ENCODE data around the gene GNPDA1. TPM values are rescaled to one million over a fixed set of nuclear protein-coding genes. Genes with fewer than 3 reads are reported as not detected.

GNPDA1 gene
- total and polyA plus RNA-seq, 9 of the 15 experiments (the other 6 are each of a cell fraction or from before 2014, with no cell fraction given), result 14.1 to 145 (median 52.2) TPM

DNA sequence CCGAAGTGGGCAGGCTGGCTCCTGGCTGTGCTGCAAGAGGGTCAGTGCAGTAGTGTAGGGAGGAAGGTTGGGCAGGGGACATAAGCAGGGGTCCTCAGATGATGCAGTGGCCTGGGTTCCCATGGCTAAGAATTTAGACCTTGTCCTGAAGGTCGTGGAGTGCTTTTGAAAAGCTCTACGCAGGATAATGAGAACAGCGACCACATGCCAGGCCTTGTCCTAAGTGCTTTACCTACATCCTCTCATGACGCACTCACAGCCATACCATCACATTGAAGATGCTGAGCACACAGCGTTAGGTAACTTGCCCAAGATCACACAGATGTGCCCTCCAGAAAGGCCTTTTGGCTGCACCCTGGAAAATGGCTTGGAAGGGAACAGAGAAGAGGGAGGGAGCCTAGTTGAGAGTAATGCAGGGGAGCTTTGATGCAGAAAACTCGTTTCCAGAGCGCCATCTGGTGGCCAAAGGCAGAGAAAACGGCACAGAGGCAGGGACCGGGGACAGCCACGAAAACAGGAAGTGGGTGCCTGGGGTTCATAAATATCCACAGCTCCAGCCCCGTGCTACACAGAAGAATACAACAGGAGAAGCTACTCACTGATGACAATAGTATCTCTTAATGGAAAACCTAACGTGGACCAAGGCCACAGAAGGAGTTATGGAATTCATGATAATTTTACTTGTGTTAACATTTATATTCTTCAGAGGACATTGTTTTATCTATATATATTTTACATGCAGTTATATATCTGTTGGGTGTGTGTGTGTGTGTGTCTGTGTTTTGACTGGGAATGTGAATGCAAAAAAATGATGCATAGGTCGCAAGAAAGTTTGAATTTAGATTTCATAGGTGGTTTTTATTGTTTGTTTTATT, 52.1 kb downstream of the GNPDA1 start (continued):
- TF ChIP-seq, protein P1, sequence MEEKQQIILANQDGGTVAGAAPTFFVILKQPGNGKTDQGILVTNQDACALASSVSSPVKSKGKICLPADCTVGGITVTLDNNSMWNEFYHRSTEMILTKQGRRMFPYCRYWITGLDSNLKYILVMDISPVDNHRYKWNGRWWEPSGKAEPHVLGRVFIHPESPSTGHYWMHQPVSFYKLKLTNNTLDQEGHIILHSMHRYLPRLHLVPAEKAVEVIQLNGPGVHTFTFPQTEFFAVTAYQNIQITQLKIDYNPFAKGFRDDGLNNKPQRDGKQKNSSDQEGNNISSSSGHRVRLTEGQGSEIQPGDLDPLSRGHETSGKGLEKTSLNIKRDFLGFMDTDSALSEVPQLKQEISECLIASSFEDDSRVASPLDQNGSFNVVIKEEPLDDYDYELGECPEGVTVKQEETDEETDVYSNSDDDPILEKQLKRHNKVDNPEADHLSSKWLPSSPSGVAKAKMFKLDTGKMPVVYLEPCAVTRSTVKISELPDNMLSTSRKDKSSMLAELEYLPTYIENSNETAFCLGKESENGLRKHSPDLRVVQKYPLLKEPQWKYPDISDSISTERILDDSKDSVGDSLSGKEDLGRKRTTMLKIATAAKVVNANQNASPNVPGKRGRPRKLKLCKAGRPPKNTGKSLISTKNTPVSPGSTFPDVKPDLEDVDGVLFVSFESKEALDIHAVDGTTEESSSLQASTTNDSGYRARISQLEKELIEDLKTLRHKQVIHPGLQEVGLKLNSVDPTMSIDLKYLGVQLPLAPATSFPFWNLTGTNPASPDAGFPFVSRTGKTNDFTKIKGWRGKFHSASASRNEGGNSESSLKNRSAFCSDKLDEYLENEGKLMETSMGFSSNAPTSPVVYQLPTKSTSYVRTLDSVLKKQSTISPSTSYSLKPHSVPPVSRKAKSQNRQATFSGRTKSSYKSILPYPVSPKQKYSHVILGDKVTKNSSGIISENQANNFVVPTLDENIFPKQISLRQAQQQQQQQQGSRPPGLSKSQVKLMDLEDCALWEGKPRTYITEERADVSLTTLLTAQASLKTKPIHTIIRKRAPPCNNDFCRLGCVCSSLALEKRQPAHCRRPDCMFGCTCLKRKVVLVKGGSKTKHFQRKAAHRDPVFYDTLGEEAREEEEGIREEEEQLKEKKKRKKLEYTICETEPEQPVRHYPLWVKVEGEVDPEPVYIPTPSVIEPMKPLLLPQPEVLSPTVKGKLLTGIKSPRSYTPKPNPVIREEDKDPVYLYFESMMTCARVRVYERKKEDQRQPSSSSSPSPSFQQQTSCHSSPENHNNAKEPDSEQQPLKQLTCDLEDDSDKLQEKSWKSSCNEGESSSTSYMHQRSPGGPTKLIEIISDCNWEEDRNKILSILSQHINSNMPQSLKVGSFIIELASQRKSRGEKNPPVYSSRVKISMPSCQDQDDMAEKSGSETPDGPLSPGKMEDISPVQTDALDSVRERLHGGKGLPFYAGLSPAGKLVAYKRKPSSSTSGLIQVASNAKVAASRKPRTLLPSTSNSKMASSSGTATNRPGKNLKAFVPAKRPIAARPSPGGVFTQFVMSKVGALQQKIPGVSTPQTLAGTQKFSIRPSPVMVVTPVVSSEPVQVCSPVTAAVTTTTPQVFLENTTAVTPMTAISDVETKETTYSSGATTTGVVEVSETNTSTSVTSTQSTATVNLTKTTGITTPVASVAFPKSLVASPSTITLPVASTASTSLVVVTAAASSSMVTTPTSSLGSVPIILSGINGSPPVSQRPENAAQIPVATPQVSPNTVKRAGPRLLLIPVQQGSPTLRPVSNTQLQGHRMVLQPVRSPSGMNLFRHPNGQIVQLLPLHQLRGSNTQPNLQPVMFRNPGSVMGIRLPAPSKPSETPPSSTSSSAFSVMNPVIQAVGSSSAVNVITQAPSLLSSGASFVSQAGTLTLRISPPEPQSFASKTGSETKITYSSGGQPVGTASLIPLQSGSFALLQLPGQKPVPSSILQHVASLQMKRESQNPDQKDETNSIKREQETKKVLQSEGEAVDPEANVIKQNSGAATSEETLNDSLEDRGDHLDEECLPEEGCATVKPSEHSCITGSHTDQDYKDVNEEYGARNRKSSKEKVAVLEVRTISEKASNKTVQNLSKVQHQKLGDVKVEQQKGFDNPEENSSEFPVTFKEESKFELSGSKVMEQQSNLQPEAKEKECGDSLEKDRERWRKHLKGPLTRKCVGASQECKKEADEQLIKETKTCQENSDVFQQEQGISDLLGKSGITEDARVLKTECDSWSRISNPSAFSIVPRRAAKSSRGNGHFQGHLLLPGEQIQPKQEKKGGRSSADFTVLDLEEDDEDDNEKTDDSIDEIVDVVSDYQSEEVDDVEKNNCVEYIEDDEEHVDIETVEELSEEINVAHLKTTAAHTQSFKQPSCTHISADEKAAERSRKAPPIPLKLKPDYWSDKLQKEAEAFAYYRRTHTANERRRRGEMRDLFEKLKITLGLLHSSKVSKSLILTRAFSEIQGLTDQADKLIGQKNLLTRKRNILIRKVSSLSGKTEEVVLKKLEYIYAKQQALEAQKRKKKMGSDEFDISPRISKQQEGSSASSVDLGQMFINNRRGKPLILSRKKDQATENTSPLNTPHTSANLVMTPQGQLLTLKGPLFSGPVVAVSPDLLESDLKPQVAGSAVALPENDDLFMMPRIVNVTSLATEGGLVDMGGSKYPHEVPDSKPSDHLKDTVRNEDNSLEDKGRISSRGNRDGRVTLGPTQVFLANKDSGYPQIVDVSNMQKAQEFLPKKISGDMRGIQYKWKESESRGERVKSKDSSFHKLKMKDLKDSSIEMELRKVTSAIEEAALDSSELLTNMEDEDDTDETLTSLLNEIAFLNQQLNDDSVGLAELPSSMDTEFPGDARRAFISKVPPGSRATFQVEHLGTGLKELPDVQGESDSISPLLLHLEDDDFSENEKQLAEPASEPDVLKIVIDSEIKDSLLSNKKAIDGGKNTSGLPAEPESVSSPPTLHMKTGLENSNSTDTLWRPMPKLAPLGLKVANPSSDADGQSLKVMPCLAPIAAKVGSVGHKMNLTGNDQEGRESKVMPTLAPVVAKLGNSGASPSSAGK (IDR thresholded peaks at IDR 0.05), result peak; percentile 18; the same call in 1 of the 2 replicates
- TF ChIP-seq, protein P2, sequence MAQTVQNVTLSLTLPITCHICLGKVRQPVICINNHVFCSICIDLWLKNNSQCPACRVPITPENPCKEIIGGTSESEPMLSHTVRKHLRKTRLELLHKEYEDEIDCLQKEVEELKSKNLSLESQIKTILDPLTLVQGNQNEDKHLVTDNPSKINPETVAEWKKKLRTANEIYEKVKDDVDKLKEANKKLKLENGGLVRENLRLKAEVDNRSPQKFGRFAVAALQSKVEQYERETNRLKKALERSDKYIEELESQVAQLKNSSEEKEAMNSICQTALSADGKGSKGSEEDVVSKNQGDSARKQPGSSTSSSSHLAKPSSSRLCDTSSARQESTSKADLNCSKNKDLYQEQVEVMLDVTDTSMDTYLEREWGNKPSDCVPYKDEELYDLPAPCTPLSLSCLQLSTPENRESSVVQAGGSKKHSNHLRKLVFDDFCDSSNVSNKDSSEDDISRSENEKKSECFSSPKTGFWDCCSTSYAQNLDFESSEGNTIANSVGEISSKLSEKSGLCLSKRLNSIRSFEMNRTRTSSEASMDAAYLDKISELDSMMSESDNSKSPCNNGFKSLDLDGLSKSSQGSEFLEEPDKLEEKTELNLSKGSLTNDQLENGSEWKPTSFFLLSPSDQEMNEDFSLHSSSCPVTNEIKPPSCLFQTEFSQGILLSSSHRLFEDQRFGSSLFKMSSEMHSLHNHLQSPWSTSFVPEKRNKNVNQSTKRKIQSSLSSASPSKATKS (CRISPR knock-in tag; IDR thresholded peaks at IDR 0.05), result no peak
- TF ChIP-seq NR4A1 (CRISPR knock-in tag; IDR thresholded peaks at IDR 0.05) (no peak), NR4A1 (tag; IDR thresholded peaks at IDR 0.05) (no peak), HEY1 (CRISPR knock-in tag; IDR thresholded peaks at IDR 0.05; ENCODE audit: borderline replicate concordance) (no peak), STAG1 (CRISPR knock-in tag; IDR thresholded peaks at IDR 0.05; ENCODE audit: borderline replicate concordance) (no peak), GABPA (tag; conservative IDR thresholded peaks at IDR 0.05; ENCODE audit: low read depth) (peak; percentile 80), MYC (IDR thresholded peaks at IDR 0.05; ENCODE audit: low read depth, low read length) (peak; percentile 22; the same call in 1 of the 2 replicates), MYC (CRISPR knock-in tag; IDR thresholded peaks at IDR 0.05; ENCODE audit: borderline replicate concordance, low read depth) (no peak), KLF13 (tag; IDR thresholded peaks at IDR 0.05; ENCODE audit: borderline replicate concordance, low read depth) (no peak), CBX8 (IDR thresholded peaks at IDR 0.05; ENCODE audit: borderline replicate concordance, extremely low read depth, low read depth, low read length, poor library complexity, severe bottlenecking) (no peak)
